UCSD-AML1 (cell line): Measurements from ENCODE around the gene TRPV3.
"Not testable (repeated sequence)": the region's sequence is repeated elsewhere in the genome, so short reads cannot be mapped to it uniquely, and the experiment has no call there.

Experiments
- DNase-seq: peaks from one replicate; lab custom pipeline; 2025; ENCODE audit not compliant: unreplicated experiment; lab: John Stamatoyannopoulos, UW

TRPV3 gene

GRCh38 chr17:3574231-3574630 is 16.6 kb upstream of the TRPV3 start:
- no peak for DNase-seq

- DNase-seq, result no peak
Measured at GRCh38 chr17:3573246-3574100, 15.9 kb upstream of the TRPV3 start.

GRCh38 chr17:3572231-3572630 is 14.6 kb upstream of the TRPV3 start:
- DNase-seq, result no peak

- DNase-seq, result no peak
Measured at GRCh38 chr17:3571043-3571900, 13.7 kb upstream of the TRPV3 start.

DNA sequence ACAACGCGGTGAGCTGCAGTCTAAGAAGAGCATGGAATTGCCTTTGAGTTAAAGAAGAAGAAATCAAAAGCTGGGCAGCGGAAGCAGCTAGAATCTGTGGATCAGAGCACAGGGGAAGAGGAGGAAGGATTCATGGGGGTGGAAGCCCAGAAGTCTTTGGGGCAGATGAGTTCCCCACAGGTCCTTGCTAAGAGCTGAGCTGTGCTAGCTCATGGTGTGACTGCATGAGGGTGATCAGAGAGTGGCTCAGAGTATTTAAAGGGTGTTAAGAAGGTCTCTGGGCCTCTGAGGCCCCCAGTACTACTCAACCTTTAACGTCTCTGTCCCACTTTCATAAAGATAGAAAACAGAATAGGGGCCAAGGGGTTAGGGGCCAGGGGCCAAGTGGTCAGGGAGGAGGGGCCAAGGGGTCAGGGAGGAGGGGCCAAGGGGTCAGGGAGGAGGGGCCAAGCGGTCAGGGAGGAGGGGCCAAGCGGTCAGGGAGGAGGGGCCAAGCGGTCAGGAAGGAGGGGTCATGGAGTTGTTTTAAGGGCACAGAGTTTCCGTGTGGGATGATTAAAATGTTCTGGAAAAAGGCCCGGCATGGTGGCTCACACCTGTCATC is 12.0 kb upstream of the TRPV3 start:
- DNase-seq, result no peak

DNA sequence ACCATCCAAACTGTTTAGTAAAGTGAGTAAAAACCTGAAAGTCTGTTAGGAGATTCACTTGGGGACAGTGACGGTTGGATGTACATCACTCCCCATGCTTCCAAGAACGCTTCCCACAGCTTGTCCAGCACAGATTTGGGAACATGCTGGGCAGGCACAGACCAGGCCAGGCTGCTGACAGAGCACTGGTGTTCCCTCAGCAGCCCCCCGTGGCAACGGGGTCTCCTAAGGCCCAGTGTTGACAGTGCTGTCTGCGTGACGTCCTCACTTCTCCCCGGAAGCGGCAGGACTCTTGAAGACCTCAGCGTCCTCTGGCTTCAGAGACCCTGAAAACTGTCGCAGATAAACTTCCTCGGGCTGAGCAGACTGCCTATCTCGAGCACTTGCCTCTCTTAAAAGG is 8.9 kb upstream of the TRPV3 start:
- no peak for DNase-seq

DNA sequence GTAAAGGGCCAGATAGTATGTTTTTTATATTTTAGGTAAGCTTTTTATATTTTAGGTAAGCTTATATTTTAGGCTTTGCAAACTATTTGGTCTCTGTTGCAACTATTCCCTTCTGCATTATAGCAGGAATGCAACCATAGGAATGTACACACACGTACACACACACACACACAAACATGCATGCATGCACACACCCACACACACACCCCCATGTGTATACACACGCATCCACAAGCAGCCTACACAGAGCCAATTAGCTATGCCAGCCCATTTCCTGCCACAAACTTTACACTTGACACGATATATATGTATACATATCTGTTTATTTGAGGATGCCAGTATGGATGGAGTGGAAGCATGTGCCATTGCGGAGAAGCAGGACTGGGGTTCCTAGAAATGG is 7.5 kb upstream of the TRPV3 start:
- DNase-seq, result no peak

DNA sequence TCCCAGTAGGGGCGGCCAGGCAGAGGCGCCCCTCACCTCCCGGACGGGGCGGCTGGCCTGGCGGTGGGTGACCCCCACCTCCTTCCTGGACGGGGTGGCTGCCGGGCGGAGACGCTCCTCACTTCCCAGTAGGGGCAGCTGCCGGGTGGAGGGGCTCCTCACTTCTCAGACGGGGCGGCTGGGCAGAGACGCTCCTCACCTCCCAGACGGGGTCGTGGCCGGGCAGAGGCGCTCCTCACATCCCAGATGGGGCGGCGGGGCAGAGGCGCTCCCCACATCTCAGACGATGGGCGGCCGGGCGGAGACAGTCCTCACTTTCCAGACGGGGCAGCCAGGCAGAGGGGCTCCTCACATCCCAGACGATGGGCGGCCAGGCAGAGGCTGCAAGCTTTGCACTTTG is 6.6 kb upstream of the TRPV3 start:
- DNase-seq, result not testable (repeated sequence)

GRCh38 chr17:3559270-3559645 is 1.6 kb upstream of the TRPV3 start:
- no peak for DNase-seq

DNA sequence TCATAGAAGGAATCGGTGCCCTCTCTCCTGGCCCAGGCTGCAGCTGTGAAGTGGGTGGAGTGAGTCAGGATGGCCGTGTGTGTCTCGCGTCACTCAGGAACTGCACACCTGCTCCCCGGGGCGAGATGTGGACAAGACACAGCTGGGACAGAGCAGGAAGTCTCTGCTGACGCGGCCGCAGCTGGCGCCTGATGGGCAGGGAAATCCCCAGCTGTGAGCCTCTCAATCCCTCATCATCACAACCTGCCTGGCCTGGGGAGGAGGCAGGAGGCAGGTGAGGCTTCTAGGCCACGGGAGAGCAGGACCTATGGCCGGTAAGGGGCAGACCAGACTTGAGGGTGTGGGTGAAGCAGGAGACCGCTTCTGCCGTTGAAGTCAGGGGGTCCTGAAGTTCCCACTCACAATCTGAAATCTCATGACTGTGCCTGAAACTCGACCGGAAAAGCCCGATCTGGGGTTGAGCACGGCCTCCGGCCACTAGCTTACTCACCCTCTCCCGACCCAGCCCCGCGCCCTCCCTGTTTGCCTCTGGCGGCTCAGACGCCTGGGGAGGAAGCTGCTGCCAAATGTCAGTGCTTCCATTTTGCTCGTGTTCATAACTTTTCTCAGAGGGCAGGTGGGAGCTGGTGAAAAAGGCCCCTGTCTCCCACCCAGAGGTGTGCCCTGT is 1.1 kb upstream of the TRPV3 start:
- DNase-seq, result no peak

- no peak for DNase-seq
Measured at GRCh38 chr17:3556916-3557767, 470 bp downstream of the TRPV3 start.

GRCh38 chr17:3556239-3556915 is 1.2 kb downstream of the TRPV3 start:
- no peak for DNase-seq

- no peak for DNase-seq
Measured at GRCh38 chr17:3555189-3555796, 2.3 kb downstream of the TRPV3 start.

DNA sequence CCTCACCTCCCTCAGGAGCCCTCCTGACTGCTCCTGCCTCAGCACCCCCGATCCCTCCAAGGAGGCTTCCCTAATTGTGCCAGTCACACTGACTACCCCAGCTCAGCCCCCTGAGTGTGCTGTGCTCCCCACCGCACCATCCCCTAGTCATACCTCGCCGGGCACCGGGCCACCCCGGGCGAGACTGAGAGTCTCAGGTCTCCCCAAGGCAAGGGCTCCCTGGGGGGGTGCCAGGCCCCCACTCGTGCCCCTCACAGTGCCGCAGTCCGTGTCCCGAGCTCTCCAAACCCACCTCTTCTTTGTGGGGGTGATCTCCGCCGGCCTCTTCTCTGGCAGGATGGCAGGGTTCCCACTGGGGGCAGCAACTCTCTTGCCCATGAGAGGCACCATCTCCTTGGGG is 3.2 kb downstream of the TRPV3 start:
- DNase-seq, result no peak

- DNase-seq, result no peak
Measured at GRCh38 chr17:3553419-3554401, 3.9 kb downstream of the TRPV3 start.

DNA sequence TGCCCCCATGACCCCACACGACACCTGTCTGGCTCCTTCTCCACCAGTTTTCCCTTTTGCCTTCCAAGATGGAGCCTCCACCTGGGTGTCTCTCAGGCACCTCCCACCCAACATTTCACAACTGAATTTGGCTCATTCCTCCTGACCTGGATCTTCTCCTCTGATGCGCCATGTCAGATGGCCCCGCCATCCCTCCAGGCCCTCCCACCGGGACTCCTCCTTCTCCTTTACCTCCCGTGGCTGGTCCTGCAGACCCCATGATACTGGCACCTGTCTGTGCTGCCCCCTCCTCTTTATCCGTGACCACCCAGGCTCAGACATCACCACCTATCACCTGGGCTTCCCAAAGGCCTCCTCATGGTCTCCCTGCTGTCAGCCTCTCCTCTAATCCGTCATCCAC is 4.7 kb downstream of the TRPV3 start:
- DNase-seq, result no peak

- DNase-seq, result no peak
Measured at GRCh38 chr17:3551189-3551588, 6.4 kb downstream of the TRPV3 start.

- DNase-seq, result no peak
Measured at GRCh38 chr17:3549610-3550162, 7.9 kb downstream of the TRPV3 start.
